Measurements from ENCODE around the gene TMEM175. TPM values are rescaled to one million over a fixed set of nuclear protein-coding genes. Genes with fewer than 3 reads are reported as not detected.

TMEM175 gene
- total RNA-seq, 1 donor from 2014 or later, result 29.3 TPM

DNA sequence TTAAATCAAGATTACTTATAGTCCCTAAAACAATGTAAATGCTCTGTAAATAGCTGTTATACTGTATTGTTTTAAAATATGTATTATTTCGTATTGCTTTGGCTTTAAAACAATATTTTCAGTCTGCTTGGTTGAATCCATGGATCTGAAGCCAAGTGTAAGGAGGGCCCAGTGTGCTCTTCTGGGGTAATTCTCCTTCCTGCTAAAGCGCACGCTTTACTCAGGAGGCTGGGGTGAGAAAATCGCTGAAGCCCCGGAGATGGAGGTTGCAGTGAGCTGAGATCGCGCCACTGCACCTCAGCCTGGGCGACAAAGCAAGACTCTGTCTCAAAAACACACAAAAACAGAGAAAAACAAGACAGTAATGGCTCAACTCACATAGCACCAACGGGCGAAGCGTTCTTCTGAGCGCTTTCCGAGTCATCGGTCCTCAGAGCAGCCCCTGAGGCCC lies 54.2 kb downstream of the TMEM175 start:
- DNase-seq (ENCODE audit: extremely low read depth, low read depth, low spot score), result no peak

DNA sequence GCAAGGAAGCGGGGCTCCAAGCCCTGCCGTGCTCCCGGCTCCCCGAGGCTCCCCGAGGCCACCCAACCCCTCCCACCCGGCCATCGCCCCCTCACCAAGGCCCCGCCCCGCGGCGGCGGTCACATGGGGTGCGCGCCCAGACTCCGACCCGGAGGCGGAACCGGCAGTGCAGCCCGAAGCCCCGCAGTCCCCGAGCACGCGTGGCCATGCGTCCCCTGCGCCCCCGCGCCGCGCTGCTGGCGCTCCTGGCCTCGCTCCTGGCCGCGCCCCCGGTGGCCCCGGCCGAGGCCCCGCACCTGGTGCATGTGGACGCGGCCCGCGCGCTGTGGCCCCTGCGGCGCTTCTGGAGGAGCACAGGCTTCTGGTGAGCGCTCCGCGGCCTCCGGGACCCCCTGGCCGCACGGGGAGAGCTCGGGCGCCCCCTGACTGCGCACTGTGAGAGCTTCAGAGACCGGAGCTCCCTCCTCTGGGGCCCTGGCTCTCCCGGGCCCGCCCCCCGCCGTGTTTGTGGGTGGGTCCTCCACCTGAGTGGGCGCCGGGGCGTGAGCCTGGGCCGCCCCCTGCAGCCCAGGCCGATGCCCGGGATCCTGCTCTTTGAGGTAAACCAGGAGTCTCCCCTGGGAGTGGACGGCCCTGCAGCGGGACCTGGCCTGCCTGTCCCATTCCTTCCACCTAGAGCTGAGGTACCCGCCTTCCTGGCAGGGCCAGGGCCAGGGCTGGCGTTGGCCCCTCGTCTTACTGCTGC lies 54.8 kb downstream of the TMEM175 start, which contains the start of gene IDUA:
Gene IDUA, plus strand, starts transcription at position 166 of the 745 bp plus-strand sequence. Its CDS starts 41 bp downstream, at position 207.
- DNase-seq (ENCODE audit: extremely low read depth, low read depth, low spot score), result no peak

- no peak for DNase-seq (ENCODE audit: extremely low read depth, low read depth, low spot score)
Observed at GRCh38 chr4:987624-988513, 55.6 kb downstream of the TMEM175 start.

DNA sequence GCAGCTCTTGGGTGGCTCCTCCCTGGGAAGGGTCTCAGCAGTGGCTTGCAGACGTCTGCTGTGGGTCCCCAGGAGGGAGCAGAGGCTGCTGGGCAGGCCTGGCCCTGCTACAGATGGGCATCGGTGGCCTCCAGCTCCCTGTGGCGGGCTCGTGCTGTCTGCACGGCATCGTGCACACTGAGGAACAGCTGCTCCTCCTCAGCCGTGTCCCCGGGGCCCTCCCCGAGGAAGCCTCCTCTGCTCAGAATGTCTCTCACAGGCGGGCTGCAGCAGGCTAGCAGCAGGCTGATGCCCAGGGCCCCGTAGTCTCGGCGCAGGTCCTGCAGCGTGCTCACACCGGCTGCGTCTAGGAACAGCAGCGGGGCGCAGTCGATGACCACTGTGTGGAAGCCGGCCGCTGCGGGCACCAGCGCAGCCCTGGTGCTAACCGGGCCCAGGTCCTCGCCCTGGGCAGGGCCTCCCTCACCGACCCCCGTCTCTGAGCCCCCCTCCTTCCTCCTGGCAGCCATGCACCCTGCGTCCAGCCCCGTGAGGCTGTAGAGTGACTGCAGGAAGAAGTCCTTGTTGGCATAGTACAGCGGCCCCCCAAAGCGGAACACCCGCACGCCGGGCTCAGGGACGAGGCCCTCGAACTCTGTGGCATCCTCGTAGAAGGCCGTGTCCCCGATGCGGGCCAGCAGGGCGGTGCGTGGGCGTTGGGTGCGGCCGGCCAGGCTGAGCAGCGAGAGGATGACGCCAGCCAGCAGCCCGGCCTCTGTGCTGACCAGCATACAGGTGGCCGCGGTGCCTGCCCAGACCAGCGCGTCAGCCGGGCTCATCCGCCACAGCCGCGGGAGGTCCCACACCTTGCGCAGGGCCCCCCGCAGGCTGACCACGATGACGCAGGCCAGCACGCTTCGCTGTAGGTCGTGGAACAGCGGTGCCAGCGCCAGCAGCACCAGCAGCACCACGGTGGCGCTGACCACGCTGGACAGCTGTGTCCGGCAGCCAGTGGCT lies 56.8 kb downstream of the TMEM175 start:
- DNase-seq (ENCODE audit: extremely low read depth, low read depth, low spot score), result no peak

DNA sequence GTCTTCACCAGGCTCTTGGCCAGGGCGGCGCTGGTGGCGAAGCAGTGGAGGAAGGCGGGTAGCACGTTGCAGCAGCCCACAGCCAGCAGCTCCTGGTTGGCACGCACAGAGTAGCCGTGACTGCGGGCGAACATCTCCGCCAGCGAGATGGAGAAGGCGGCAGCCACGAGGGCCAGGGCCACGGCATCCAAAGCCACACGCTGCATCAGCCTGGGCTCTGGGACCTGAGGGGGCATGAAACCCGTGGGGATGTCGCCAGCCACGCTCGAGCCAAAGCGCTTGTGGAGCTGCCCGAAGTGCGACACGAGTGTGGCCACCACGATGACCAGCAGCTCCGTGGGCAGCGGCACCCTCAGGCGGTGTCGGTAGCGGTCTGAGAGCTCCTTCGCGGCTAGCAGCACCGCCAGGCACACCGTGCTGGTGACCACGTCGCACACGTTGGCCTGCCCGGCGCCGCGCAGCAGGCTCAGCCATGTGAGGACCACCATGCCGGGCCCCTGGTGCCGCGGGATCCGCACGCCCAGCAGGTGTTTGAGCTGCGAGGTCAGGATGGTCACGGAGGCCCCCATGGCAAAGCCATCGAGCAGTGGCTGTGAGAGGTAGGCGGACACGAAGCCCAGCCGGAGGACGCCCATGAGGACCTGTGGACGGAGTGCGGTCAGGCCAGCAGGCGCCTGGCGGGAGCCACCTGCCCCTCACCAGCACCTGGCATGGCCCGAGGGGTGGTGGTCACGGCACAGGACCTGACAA lies 57.6 kb downstream of the TMEM175 start:
- DNase-seq (ENCODE audit: extremely low read depth, low read depth, low spot score), result no peak

DNA sequence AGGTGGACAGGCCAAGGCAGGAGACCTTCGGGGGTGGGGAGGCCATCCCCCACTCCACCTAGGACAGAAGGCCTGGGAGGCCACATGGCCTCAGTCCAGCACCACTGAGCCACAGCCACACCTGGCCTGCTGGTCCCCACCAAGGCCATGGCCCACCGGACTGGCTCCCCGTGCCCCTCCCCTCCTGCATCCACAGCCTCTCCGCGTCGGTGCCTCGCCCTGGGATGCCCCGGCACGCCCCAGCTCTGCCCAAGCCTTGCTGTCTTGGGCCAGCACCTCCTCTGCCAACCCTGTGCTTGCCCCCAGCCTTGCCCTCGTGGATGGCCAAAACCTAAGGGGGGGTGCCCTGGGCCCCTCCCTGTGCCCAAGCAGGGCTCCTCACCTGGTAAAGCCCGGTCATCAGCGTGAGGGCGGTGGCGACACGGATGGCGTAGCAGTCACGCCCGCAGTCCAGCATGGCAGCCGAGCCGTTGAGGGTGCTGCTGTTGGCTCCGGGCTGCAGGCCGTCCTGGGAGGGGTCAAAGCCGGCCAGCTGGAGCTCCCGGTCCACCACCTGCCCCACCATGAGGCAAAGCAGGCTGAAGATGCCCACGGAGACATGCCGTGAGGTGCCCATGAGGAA lies 58.6 kb downstream of the TMEM175 start:
- DNase-seq (ENCODE audit: extremely low read depth, low read depth, low spot score), result no peak

DNA sequence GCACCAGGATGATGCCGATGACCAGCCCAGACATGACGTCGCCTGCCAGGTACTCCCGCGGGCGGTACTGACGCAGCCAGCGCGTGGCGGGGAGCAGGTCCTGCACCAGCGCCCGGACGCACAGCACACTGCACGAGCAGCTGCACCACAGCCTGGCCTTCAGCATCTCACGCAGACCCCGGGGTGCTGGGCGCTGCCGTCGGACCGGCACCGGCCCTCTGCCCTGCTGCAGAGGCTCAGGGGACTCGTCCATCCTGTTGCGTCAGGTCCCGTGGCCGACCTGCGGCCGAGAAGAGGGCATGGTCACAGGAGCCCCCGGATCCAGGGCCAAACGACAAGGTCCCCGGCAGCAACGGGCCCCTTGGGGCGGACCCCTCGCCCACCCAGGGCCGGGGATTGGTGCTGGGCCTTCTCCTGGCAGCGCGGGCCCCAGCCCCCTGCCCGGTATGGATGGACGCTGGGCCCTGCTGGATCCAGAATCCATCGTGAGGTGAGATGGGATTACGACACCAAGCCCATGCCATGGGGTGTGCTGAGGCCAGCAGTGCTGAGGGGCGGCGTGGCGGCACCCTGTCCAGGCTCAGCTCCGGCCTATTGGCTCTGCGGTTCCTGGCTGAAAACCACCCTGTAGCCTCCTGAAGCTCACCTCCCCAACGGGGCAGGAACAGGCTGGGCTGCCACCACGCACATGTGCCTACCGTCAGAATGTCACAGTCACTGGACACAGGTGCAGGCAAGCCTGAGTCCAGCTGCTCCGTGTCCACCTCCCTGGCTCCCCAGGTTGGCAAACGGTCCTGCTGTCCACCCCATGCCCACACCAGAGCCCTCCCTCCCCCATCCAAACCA lies 59.4 kb downstream of the TMEM175 start:
- DNase-seq (ENCODE audit: extremely low read depth, low read depth, low spot score), result no peak

DNA sequence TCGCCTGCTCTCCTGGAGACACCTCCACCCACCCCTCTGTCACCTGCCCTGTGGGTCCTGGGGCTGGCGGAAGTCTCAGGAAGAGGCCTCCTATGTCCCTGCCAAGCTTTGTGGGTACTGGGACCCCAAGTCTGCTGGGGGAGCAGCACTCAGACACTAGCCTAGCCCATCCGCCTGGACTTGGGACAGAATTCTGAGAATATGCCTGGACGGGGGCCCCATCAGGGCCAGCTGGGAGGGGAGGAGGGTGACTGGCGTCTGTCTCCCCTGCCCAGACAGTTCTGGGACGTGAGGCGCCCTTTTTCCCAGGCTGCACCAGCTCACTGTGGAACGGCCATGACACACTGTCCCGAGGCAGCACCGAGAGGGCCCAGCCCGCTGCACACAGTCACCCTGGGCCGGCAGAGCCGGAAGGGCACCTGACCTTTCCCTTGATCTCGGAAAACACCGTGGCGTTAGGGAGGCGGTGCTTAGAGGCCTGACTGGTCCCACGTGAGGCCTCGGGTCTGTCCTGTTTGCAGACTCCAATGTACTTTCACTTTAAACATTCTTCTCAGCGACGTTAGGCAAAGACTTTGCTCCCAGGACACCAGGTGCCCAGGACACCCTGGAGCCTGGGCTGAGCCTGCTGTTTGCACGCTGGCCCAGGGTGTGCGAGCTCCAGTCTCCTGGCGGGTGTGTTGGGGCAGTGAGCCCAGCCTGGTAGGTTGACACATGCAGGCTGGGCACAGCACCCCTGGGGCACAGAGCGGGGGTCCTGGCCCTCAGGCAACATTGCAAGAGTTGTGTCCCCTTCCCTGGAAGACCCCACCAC lies 60.2 kb downstream of the TMEM175 start:
- no peak for DNase-seq (ENCODE audit: extremely low read depth, low read depth, low spot score)

- DNase-seq (ENCODE audit: extremely low read depth, low read depth, low spot score), result no peak
Observed at GRCh38 chr4:993111-994029, 61.1 kb downstream of the TMEM175 start, which contains the start of gene SLC26A1. Gene SLC26A1 (minus strand): TSS chr4:993404. CDS start chr4:991703, 1,701 bp downstream.

DNA sequence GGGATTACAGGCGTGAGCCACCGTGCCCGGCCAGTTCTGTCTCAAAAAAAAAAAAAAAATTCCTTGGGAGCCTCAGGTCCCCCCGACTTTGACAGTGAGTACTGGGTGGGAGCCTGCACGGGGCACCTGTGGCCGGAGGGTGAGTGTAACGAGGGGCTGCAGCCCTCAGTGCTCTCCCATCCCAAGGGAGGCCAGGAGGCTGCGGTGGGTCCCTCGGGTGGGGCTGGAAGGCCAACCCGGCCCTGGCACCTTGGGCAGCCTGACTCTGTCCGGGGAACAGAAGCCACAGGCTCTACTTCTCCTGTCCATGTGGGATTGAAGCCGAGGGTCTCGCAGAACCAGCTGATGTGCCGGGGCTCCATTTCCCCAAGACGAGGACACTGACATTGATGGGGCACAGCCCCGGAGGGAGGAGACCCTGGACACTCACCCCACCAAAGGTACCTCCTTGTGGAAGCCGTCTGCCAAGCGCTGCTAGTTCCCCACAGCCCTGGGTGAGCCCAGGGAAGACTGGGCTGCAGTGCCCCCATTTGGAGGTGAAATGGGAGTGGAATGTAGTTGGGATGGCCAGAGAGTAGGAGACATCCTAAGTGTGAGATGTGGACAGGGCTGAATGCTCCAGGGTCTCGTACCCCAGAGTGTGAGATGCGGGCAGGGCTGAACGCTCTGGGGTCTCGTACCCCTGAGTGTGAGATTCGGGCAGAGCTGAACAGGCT lies 63.2 kb downstream of the TMEM175 start:
- DNase-seq (ENCODE audit: extremely low read depth, low read depth, low spot score), result no peak

GRCh38 chr4:996030-996996 lies 64.1 kb downstream of the TMEM175 start:
- no peak for DNase-seq (ENCODE audit: extremely low read depth, low read depth, low spot score)

DNA sequence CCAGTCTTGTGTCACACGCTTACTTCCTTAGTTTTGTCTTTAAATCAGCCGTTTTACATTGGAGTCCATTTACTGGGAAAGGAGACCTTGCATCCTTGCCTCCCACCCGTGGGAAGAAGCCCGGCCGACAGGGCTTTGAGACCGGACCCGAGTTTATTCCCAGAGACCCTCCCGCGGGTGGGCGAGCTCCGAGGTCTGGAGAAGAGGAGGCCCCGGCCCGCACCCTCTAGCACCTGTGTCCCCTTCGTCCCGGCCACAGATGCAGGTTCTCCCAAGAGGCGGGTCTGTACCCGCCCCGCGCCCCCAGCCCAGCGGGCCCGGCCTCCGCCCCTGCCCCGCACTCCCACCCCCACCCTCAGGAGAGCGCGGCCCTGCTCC lies 64.7 kb downstream of the TMEM175 start:
- DNase-seq (ENCODE audit: extremely low read depth, low read depth, low spot score), result no peak

DNA sequence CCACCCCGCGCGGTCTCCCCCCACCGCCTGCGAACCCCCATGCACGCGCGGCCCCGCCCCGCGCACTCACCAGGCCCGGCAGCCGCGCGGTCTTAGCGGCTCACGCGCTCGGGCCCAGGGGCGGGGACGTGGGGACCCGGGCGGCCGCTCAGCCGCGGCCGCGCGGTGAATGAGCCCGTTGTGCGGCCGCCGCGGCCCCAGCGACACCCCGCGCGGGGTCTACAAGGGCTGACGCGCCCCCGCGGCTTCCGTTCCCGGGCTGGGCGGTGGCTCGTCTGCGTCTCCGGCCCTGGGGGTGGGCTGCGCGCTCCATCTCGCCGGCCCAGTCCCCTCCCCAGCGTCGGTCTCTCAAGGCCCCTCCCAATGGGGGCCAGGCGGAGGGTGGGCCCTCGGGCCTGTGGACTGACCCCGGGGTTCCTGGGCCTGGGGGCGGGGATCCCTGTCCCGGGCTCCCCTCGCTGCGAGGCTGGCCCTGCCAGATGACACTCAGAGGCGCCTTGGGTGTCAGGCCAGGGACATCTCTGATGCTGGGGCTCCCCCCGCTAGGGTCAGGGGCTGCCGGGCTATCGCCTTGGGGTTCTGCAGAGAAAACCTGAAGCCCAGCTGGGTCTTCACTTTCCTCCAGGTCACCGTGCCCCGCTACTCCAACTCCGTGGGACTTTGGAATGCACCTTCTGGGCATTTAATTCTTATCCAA lies 65.3 kb downstream of the TMEM175 start:
- no peak for DNase-seq (ENCODE audit: extremely low read depth, low read depth, low spot score)

GRCh38 chr4:998096-998691 lies 65.9 kb downstream of the TMEM175 start:
- DNase-seq (ENCODE audit: extremely low read depth, low read depth, low spot score), result no peak

Measured in glomerular endothelial cell (primary cell).